Measurements from ENCODE around the gene LRMDA.
A peak's percentile ranks its signal among the peaks of the same experiment; 100 is the strongest.

LRMDA gene

GRCh38 chr10:76086761-76087639, 655.6 kb downstream of the LRMDA start:
- Histone ChIP-seq H3K4me1 (ENCODE audit: control insufficient read depth, insufficient read depth, low read length) (peaks cover 18% of the 10 kb centered on the region), H3K9me3 (ENCODE audit: control insufficient read depth, insufficient read depth, low read depth, low read length) (no peaks in the 10 kb centered on the region), H3K27ac (ENCODE audit: extremely low read depth, low read depth, low read length) (peak overlapping the region; percentile 66), H3K36me3 (ENCODE audit: control insufficient read depth in 2 of 2, insufficient read depth in 1 of 2, low read length in 2 of 2) (no peaks in the 10 kb centered on the region), H3K4me3 (ENCODE audit: low read depth, low read length) (no peak overlapping the region)
- CTCF ChIA-PET: interaction anchor here (0.6 to 1.9 kb wide), 12 partner anchors 10 to 670 kb away, joined by 3 to 12 read pairs (median 4); no protein-coding TSS in a partner anchor
- POLR2A ChIA-PET: interaction anchor here (0.9 kb wide), 1 partner anchor 686 kb away, joined by 3 read pairs; the partner anchor contains the start of gene ZNF503
- peak; percentile 89 for TF ChIP-seq ZNF561 (tag by site-specific recombination; IDR thresholded peaks at IDR 0.05; ENCODE audit: borderline replicate concordance)
- 0 out of 2 replicates have a peak, but pooled peaks have one; percentile 10 for TF ChIP-seq YY2 (tag by site-specific recombination; IDR thresholded peaks at IDR 0.05)
- TF ChIP-seq ZNF155 (tag by site-specific recombination; IDR thresholded peaks at IDR 0.05): no peak
- 0 out of 2 replicates have a peak, but pooled peaks have one; percentile 21 for TF ChIP-seq ZNF518A (tag by site-specific recombination; conservative IDR thresholded peaks at IDR 0.05; ENCODE audit: low read depth)
- TF ChIP-seq ZNF580 (tag by site-specific recombination; IDR thresholded peaks at IDR 0.05): peak; percentile 75; the same call in 1 of the 2 replicates
- peak; percentile 78; the same call in 1 of the 2 replicates for TF ChIP-seq TSHZ1 (tag by site-specific recombination; IDR thresholded peaks at IDR 0.05; ENCODE audit: borderline replicate concordance)
- peak; percentile 66 for TF ChIP-seq GLIS1 (tag by site-specific recombination; IDR thresholded peaks at IDR 0.05)
- peak; percentile 74 for TF ChIP-seq ZNF654 (tag by site-specific recombination; IDR thresholded peaks at IDR 0.05; ENCODE audit: low read depth)
- no peak for TF ChIP-seq KLF8 (tag by site-specific recombination; IDR thresholded peaks at IDR 0.05)
- no peak for TF ChIP-seq ZNF837 (tag by site-specific recombination; IDR thresholded peaks at IDR 0.05)
- no peak for TF ChIP-seq ZNF292 (tag by site-specific recombination; IDR thresholded peaks at IDR 0.05; ENCODE audit: borderline replicate concordance, low read depth)
- TF ChIP-seq ZSCAN4 (tag by site-specific recombination; IDR thresholded peaks at IDR 0.05): peak; percentile 39; the same call in 1 of the 2 replicates
- no peak for TF ChIP-seq ZNF639 (tag by site-specific recombination; IDR thresholded peaks at IDR 0.05)
- no peak; the same call in 1 of the 2 replicates for TF ChIP-seq ZNF362 (tag by site-specific recombination; IDR thresholded peaks at IDR 0.05)
- TF ChIP-seq ZNF311 (tag by site-specific recombination; IDR thresholded peaks at IDR 0.05; ENCODE audit: borderline replicate concordance): no peak
- TF ChIP-seq ZFHX2 (tag by site-specific recombination; conservative IDR thresholded peaks at IDR 0.05): peak; percentile 78
- TF ChIP-seq ZBTB44 (tag by site-specific recombination; IDR thresholded peaks at IDR 0.05): peak; percentile 40; the same call in 1 of the 2 replicates
- peak; percentile 10 for TF ChIP-seq ZNF529 (tag by site-specific recombination; IDR thresholded peaks at IDR 0.05; ENCODE audit: insufficient replicate concordance)
- peak; percentile 93 for TF ChIP-seq ZNF843 (tag by site-specific recombination; IDR thresholded peaks at IDR 0.05)
